DND-41 (cell line): ENCODE results near the gene FAM107B.

Experiments
- ATAC-seq: fragments of 200-7000 bp; cut with Tn5 transposase; 3 replicates; pipeline ENCODE4 v1.9.1; 2021; ENCODE audit warnings: low read depth; ENCODE audit not compliant: insufficient read depth
- DNase-seq: peaks from one replicate; pipeline ENCODE4 v3.0.0-alpha.2; 2020
- H2AFZ ChIP-seq: 2 replicates; pipeline ENCODE4 v1.6.0; 2012; ENCODE audit warnings: low read depth, low read length
- H3K27ac ChIP-seq: 2 replicates; pipeline ENCODE4 v1.5.1; 2012; ENCODE audit warnings: low read length, inconsistent platforms
- H3K27me3 ChIP-seq: fragments of 200-600 bp; sonication (generic); 2 replicates; pipeline ENCODE4 v1.6.0; 2012; ENCODE audit warnings: low read length, mild to moderate bottlenecking, inconsistent platforms; ENCODE audit not compliant: insufficient read depth, poor library complexity
- H3K36me3 ChIP-seq: 2 replicates; pipeline ENCODE4 v1.5.1; 2012; ENCODE audit warnings: low read length, inconsistent platforms; ENCODE audit not compliant: insufficient read depth
- H3K4me1 ChIP-seq: 2 replicates; pipeline ENCODE4 v1.5.1; 2012; ENCODE audit warnings: mild to moderate bottlenecking, low read length; ENCODE audit not compliant: insufficient read depth
- H3K4me2 ChIP-seq: 2 replicates; pipeline ENCODE4 v1.6.0; 2012; ENCODE audit warnings: mild to moderate bottlenecking, moderate library complexity, low read length, inconsistent platforms; ENCODE audit not compliant: insufficient read depth
- H3K4me3 ChIP-seq, 2 experiments: fragments of 200-600 bp in 1 of 2; shearing (Covaris generic) in 1 of 2; 2 replicates each; pipeline ENCODE4 v1.5.1; 2012 to 2016; ENCODE audit warnings: inconsistent platforms in 2 of 2, low read length in 2 of 2, mild to moderate bottlenecking in 2 of 2, low read depth in 1 of 2, moderate library complexity in 1 of 2
- H3K79me2 ChIP-seq: 2 replicates; pipeline ENCODE4 v1.6.0; 2012; ENCODE audit warnings: low read length, inconsistent platforms; ENCODE audit not compliant: insufficient read depth
- H3K9ac ChIP-seq: 2 replicates; pipeline ENCODE4 v1.6.0; 2012; ENCODE audit warnings: low read depth, mild to moderate bottlenecking, inconsistent platforms, low read length, moderate library complexity
- H3K9me3 ChIP-seq: 2 replicates; pipeline ENCODE4 v1.5.1; 2012; ENCODE audit warnings: low read length, moderate library complexity, mild to moderate bottlenecking, inconsistent platforms; ENCODE audit not compliant: insufficient read depth, severe bottlenecking
- H4K20me1 ChIP-seq: 2 replicates; pipeline ENCODE4 v1.6.0; 2012; ENCODE audit warnings: low read length; ENCODE audit not compliant: insufficient read depth
- EZH2 ChIP-seq: IDR thresholded peaks from 3 replicates; pipeline ENCODE4 v1.6.1; 2012; ENCODE audit warnings: borderline replicate concordance, low read depth, mild to moderate bottlenecking, moderate library complexity, low read length, inconsistent platforms; ENCODE audit not compliant: severe bottlenecking
- TF ChIP-seq, protein P1 (sequence below): IDR thresholded peaks from 2 replicates; pipeline ENCODE4 v1.5.1; 2012; ENCODE audit warnings: borderline replicate concordance, low read length, moderate library complexity, mild to moderate bottlenecking; ENCODE audit not compliant: poor library complexity, severe bottlenecking; ENCODE audit errors: extremely low read depth

The FAM107B gene

DNA sequence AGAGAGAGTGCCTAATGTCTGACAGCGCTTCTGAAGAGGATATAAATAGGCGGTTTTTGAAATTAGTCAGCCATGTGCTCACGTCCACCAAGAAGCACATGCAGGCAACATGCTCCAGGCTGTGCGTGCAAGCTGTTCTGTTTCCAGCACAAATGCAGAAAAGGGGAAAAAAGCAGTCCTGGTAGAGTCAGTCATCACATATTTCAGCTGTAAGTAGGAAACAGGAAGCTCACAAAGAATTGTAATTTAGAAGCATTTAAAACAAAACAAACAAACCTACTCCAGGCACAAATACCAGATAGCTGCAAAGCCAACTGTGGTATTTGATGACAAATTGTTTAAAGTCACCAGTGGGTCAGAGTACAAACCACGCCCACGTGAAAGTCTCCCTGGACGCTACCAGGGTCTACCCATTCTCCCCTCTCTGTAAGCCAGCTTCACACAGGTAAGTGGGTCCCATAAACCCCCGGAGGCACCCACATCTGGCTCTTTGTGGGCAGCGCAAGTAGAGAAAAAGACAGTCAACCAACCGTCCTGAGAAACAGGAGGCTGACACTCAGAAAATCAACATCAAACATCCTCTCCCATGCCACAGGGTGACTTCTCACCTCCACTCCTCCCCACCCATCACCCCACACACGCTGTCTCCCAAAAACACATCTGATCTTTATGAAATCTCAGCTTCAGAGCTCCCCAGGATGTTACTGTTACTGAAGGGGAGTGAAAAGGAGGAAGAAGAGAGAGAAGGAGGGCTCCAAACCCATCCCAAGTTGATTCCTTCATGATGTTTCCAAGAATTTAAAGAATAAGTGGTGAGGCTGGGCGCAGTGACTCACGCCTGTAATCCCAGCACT lies 186.4 kb downstream of the FAM107B start:
- H3K4me3 ChIP-seq: no peak overlapping the region
- H3K27me3 ChIP-seq: peaks cover 4% of the 10 kb centered on the region
- no peak overlapping the region for H3K4me2 ChIP-seq
- no peaks in the 10 kb centered on the region for H3K79me2 ChIP-seq
- H3K27ac ChIP-seq: no peak overlapping the region
- no peaks in the 10 kb centered on the region for H3K9me3 ChIP-seq
- H3K4me1 ChIP-seq: no peaks in the 10 kb centered on the region
- TF ChIP-seq EZH2: no peak
- TF ChIP-seq, protein P1, sequence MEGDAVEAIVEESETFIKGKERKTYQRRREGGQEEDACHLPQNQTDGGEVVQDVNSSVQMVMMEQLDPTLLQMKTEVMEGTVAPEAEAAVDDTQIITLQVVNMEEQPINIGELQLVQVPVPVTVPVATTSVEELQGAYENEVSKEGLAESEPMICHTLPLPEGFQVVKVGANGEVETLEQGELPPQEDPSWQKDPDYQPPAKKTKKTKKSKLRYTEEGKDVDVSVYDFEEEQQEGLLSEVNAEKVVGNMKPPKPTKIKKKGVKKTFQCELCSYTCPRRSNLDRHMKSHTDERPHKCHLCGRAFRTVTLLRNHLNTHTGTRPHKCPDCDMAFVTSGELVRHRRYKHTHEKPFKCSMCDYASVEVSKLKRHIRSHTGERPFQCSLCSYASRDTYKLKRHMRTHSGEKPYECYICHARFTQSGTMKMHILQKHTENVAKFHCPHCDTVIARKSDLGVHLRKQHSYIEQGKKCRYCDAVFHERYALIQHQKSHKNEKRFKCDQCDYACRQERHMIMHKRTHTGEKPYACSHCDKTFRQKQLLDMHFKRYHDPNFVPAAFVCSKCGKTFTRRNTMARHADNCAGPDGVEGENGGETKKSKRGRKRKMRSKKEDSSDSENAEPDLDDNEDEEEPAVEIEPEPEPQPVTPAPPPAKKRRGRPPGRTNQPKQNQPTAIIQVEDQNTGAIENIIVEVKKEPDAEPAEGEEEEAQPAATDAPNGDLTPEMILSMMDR: no peak
- DNase-seq (no peak), ATAC-seq (no peak; the same call in 2 of the 3 replicates)
- no peak overlapping the region for H3K9ac ChIP-seq
- no peaks in the 10 kb centered on the region for H4K20me1 ChIP-seq
- H3K36me3 ChIP-seq: no peaks in the 10 kb centered on the region
- no peak overlapping the region for H2AFZ ChIP-seq

- Histone ChIP-seq H3K27ac (no peak overlapping the region), H3K27me3 (peaks cover 4% of the 10 kb centered on the region), H2AFZ (no peak overlapping the region), H3K4me1 (no peaks in the 10 kb centered on the region), H3K79me2 (no peaks in the 10 kb centered on the region), H3K9me3 (no peaks in the 10 kb centered on the region), H3K4me2 (no peak overlapping the region), H3K9ac (no peak overlapping the region), H3K36me3 (no peaks in the 10 kb centered on the region), H4K20me1 (no peaks in the 10 kb centered on the region), H3K4me3 (no peak overlapping the region)
- ATAC-seq (no peak), DNase-seq (no peak)
- TF ChIP-seq, protein P1: no peak
- no peak for TF ChIP-seq EZH2
Measured at GRCh38 chr10:14587540-14588083, 187.1 kb downstream of the FAM107B start.

DNA sequence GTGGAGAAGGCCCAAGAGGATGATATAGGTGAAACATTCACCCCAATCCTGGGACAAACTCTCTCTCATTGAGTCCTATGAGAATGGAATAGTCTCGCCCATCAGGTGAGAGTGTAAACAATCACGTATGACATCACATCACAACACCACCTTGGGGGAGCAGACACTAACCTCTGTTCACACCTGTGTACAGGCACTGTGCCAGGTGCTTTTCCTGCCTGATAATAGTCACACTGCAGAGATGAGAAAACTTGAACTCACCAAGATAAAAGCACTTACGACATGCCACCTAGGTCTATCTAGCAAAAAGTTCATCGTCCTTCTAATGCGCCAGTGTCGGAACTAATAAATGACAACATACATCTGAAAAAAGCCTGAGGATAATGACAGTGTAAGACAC lies 187.8 kb downstream of the FAM107B start:
- no peak for ATAC-seq
- Histone ChIP-seq H2AFZ (no peak overlapping the region), H3K27ac (no peak overlapping the region), H3K4me3 (no peak overlapping the region), H3K4me1 (no peaks in the 10 kb centered on the region), H3K9ac (no peak overlapping the region), H3K4me2 (no peak overlapping the region), H4K20me1 (no peaks in the 10 kb centered on the region), H3K36me3 (no peaks in the 10 kb centered on the region), H3K79me2 (no peaks in the 10 kb centered on the region), H3K27me3 (peaks cover 4% of the 10 kb centered on the region), H3K9me3 (no peaks in the 10 kb centered on the region)
- DNase-seq: no peak
- no peak for TF ChIP-seq EZH2
- TF ChIP-seq, protein P1: no peak
